CD4-positive, alpha-beta memory T cell (primary cell): ENCODE measurements around the gene SUGCT. TPM values are rescaled to one million over a fixed set of nuclear protein-coding genes. Genes with fewer than 3 reads are reported as not detected.

Source experiments
- CTCF ChIA-PET: fragments of 350-600 bp; sonication (Branson Sonifier 250); formaldehyde crosslinking; loops from one replicate; lab custom pipeline; 2021; ENCODE audit warnings: inconsistent platforms; ENCODE audit not compliant: partially characterized antibody; lab: Charles Lee
- POLR2A ChIA-PET: fragments of 350-600 bp; sonication (Branson Sonifier 250); formaldehyde crosslinking; loops from one replicate; lab custom pipeline; 2021; ENCODE audit not compliant: partially characterized antibody; lab: Charles Lee
- DNase-seq, 5 donors: peaks; one replicate each; pipeline versions ENCODE4 v3.0.0 to v3.0.0-alpha.2; 2020 to 2022; ENCODE audit warnings: mixed read lengths in 1 of 5
- H3K27ac ChIP-seq: one replicate; pipeline ENCODE4 v1.7.0; 2013; ENCODE audit warnings: low read depth, low read length
- H3K27me3 ChIP-seq: 2 replicates; pipeline ENCODE4 v1.7.0; 2013; ENCODE audit warnings: mild to moderate bottlenecking, low read length, moderate library complexity; ENCODE audit not compliant: insufficient read depth
- H3K36me3 ChIP-seq: 2 replicates; pipeline ENCODE4 v1.7.0; 2013; ENCODE audit warnings: mild to moderate bottlenecking, low read length, moderate library complexity; ENCODE audit not compliant: insufficient read depth
- H3K4me1 ChIP-seq: 2 replicates; pipeline ENCODE4 v1.7.0; 2013; ENCODE audit warnings: mild to moderate bottlenecking, low read length, moderate library complexity; ENCODE audit not compliant: insufficient read depth
- H3K4me3 ChIP-seq, 2 donors: one replicate each; pipeline ENCODE4 v1.7.0; 2013; ENCODE audit warnings: low read length in 2 of 2, mild to moderate bottlenecking in 1 of 2
- H3K9me3 ChIP-seq, 2 donors: one replicate each; pipeline ENCODE4 v1.7.0; 2013; ENCODE audit warnings: low read length in 2 of 2, control low read depth in 1 of 2; ENCODE audit not compliant: control insufficient read depth in 1 of 2
- H3K27ac Mint-ChIP-seq, 7 donors: one replicate each; pipeline ENCODE4 v1.8.0; 2020 to 2021; ENCODE audit warnings: mixed read lengths in 7 of 7, mild to moderate bottlenecking in 6 of 7, inconsistent platforms in 3 of 7, moderate library complexity in 3 of 7
- H3K27me3 Mint-ChIP-seq, 2 donors: one replicate each; pipeline ENCODE4 v1.8.0; 2020 to 2021; ENCODE audit warnings: mixed read lengths in 2 of 2
- H3K36me3 Mint-ChIP-seq, 2 donors: one replicate each; pipeline ENCODE4 v1.8.0; 2020 to 2021; ENCODE audit warnings: mixed read lengths in 2 of 2, inconsistent platforms in 1 of 2, mild to moderate bottlenecking in 1 of 2
- H3K4me1 Mint-ChIP-seq, 4 donors: one replicate each; pipeline ENCODE4 v1.8.0; 2020 to 2021; ENCODE audit warnings: mixed read lengths in 4 of 4, mild to moderate bottlenecking in 1 of 4
- H3K4me3 Mint-ChIP-seq, 8 donors: one replicate each; pipeline ENCODE4 v1.8.0; 2020 to 2021; ENCODE audit warnings: mixed read lengths in 8 of 8, mild to moderate bottlenecking in 7 of 8, moderate library complexity in 6 of 8, inconsistent platforms in 3 of 8
- H3K9me3 Mint-ChIP-seq, 8 donors: one replicate each; pipeline ENCODE4 v1.8.0; 2020 to 2021; ENCODE audit warnings: mixed read lengths in 8 of 8, mild to moderate bottlenecking in 5 of 8, inconsistent platforms in 3 of 8, moderate library complexity in 1 of 8
- intact Hi-C: fragments of 100-400 bp; cut with micrococcal nuclease; formaldehyde crosslinking; loops from one replicate; pipeline ENCODE4 v1.15.1; 2023
- polyA plus RNA-seq, 2 donors: library from polyadenylated mRNA; unstranded; fragments of 300-500 nt; fragmentation: Illumina TruSeq; gene quantifications; one replicate each; pipeline ENCODE4 v1.2.3, GENCODE V29; 2021
- total RNA-seq, 2 experiments: library from RNA; stranded (reverse); gene quantifications; one replicate each; pipeline ENCODE4 v1.2.3, GENCODE V29; 2021

The SUGCT gene
- total and polyA plus RNA-seq, 4 experiments from 2014 or later: 0.41 to 4.4 (median 1.2) TPM

GRCh38 chr7:40760987-40761386 is 626.2 kb downstream of the SUGCT start:
- CTCF ChIA-PET: interaction anchor here (0.7 kb wide), 1 partner anchor 152 kb away, joined by 3 read pairs; no protein-coding TSS in a partner anchor
- intact Hi-C loops: no loop called here
- no peak overlapping the region for H3K27ac ChIP-seq
- H3K36me3 ChIP-seq: no peaks in the 10 kb centered on the region
- no peak overlapping the region for H3K4me3 ChIP-seq
- no peaks in the 10 kb centered on the region for H3K9me3 ChIP-seq
- Mint-ChIP-seq H3K27me3 (no peaks in the 10 kb centered on the region), H3K4me3 (no peak overlapping the region), H3K9me3 (peaks cover 0 to 10% (median 3%) of the 10 kb centered on the region in 8 donors), H3K27ac (no peak overlapping the region), H3K36me3 (no peaks in the 10 kb centered on the region), H3K4me1 (no peaks in the 10 kb centered on the region)
- no peaks in the 10 kb centered on the region for H3K4me1 ChIP-seq
- H3K27me3 ChIP-seq: no peaks in the 10 kb centered on the region
- no peak for DNase-seq
- POLR2A ChIA-PET: no interaction called here

GRCh38 chr7:40761762-40762560 is 627.2 kb downstream of the SUGCT start:
- no peaks in the 10 kb centered on the region for H3K36me3 ChIP-seq
- POLR2A ChIA-PET: no interaction called here
- no peak overlapping the region for H3K27ac ChIP-seq
- Mint-ChIP-seq H3K27me3 (no peaks in the 10 kb centered on the region), H3K27ac (no peak overlapping the region), H3K4me1 (no peaks in the 10 kb centered on the region), H3K36me3 (no peaks in the 10 kb centered on the region), H3K9me3 (peaks cover 0 to 11% (median 3%) of the 10 kb centered on the region in 8 donors), H3K4me3 (no peak overlapping the region)
- no peak for DNase-seq
- H3K9me3 ChIP-seq: no peaks in the 10 kb centered on the region
- H3K4me1 ChIP-seq: no peaks in the 10 kb centered on the region
- H3K4me3 ChIP-seq: no peak overlapping the region
- intact Hi-C loops: no loop called here
- H3K27me3 ChIP-seq: no peaks in the 10 kb centered on the region
- CTCF ChIA-PET: no interaction called here

- CTCF ChIA-PET: no interaction called here
- H3K27ac Mint-ChIP-seq: no peak overlapping the region
- no peaks in the 10 kb centered on the region for H3K27me3 Mint-ChIP-seq
- Histone ChIP-seq H3K4me3 (no peak overlapping the region), H3K36me3 (no peaks in the 10 kb centered on the region), H3K9me3 (no peaks in the 10 kb centered on the region), H3K27me3 (no peaks in the 10 kb centered on the region), H3K4me1 (no peaks in the 10 kb centered on the region), H3K27ac (no peak overlapping the region)
- peaks cover 0 to 15% (median 4%) of the 10 kb centered on the region in 8 donors for H3K9me3 Mint-ChIP-seq
- POLR2A ChIA-PET: no interaction called here
- no peaks in the 10 kb centered on the region for H3K4me1 Mint-ChIP-seq
- H3K36me3 Mint-ChIP-seq: no peaks in the 10 kb centered on the region
- no peak overlapping the region for H3K4me3 Mint-ChIP-seq
- DNase-seq: no peak
- intact Hi-C loops: no loop called here
Observed at GRCh38 chr7:40763319-40764287, 628.8 kb downstream of the SUGCT start.

- Mint-ChIP-seq H3K27me3 (no peaks in the 10 kb centered on the region), H3K4me1 (no peaks in the 10 kb centered on the region), H3K27ac (peak overlapping the region in 1 of 7 donors; percentile 33), H3K36me3 (no peaks in the 10 kb centered on the region), H3K4me3 (no peak overlapping the region), H3K9me3 (peaks cover 2 to 20% (median 6%) of the 10 kb centered on the region in 8 donors)
- no peaks in the 10 kb centered on the region for H3K27me3 ChIP-seq
- ChIA-PET POLR2A (no interaction called here), CTCF (interaction anchor here (1.1 kb wide), 1 partner anchor 10 kb away, joined by 3 read pairs; no protein-coding TSS in a partner anchor)
- H3K36me3 ChIP-seq: no peaks in the 10 kb centered on the region
- DNase-seq: no peak
- no peak overlapping the region for H3K27ac ChIP-seq
- no peaks in the 10 kb centered on the region for H3K9me3 ChIP-seq
- H3K4me1 ChIP-seq: no peaks in the 10 kb centered on the region
- no peak overlapping the region for H3K4me3 ChIP-seq
- intact Hi-C loops: no loop called here
Observed at GRCh38 chr7:40765639-40766038, 630.8 kb downstream of the SUGCT start.

- Mint-ChIP-seq H3K9me3 (peaks cover 0 to 16% (median 5%) of the 10 kb centered on the region in 8 donors), H3K36me3 (no peaks in the 10 kb centered on the region), H3K4me1 (no peaks in the 10 kb centered on the region), H3K27ac (no peak overlapping the region), H3K4me3 (no peak overlapping the region), H3K27me3 (no peaks in the 10 kb centered on the region)
- intact Hi-C loops: no loop called here
- CTCF ChIA-PET: no interaction called here
- POLR2A ChIA-PET: no interaction called here
- H3K27ac ChIP-seq: no peak overlapping the region
- no peak for DNase-seq
- no peaks in the 10 kb centered on the region for H3K36me3 ChIP-seq
- H3K27me3 ChIP-seq: no peaks in the 10 kb centered on the region
- H3K9me3 ChIP-seq: no peaks in the 10 kb centered on the region
- H3K4me3 ChIP-seq: no peak overlapping the region
- H3K4me1 ChIP-seq: no peaks in the 10 kb centered on the region
Observed at GRCh38 chr7:40772096-40772495, 637.3 kb downstream of the SUGCT start.

GRCh38 chr7:40773656-40774055 is 638.9 kb downstream of the SUGCT start:
- peaks cover 2 to 12% (median 5%) of the 10 kb centered on the region in 8 donors for H3K9me3 Mint-ChIP-seq
- H3K4me1 ChIP-seq: no peaks in the 10 kb centered on the region
- POLR2A ChIA-PET: no interaction called here
- intact Hi-C loops: no loop called here
- no peaks in the 10 kb centered on the region for H3K27me3 Mint-ChIP-seq
- no peaks in the 10 kb centered on the region for H3K4me1 Mint-ChIP-seq
- no peak overlapping the region for H3K27ac Mint-ChIP-seq
- H3K27ac ChIP-seq: no peak overlapping the region
- no peaks in the 10 kb centered on the region for H3K36me3 Mint-ChIP-seq
- no peak overlapping the region for H3K4me3 ChIP-seq
- no peak for DNase-seq
- H3K27me3 ChIP-seq: no peaks in the 10 kb centered on the region
- no peak overlapping the region for H3K4me3 Mint-ChIP-seq
- CTCF ChIA-PET: no interaction called here
- no peaks in the 10 kb centered on the region for H3K36me3 ChIP-seq
- no peaks in the 10 kb centered on the region for H3K9me3 ChIP-seq

GRCh38 chr7:40775877-40776276 is 641.1 kb downstream of the SUGCT start:
- H3K27me3 Mint-ChIP-seq: no peaks in the 10 kb centered on the region
- intact Hi-C loops: no loop called here
- CTCF ChIA-PET: interaction anchor here (1.4 kb wide), 1 partner anchor 11 kb away, joined by 3 read pairs; no protein-coding TSS in a partner anchor
- H3K36me3 Mint-ChIP-seq: no peaks in the 10 kb centered on the region
- no peaks in the 10 kb centered on the region for H3K4me1 Mint-ChIP-seq
- H3K4me3 Mint-ChIP-seq: no peak overlapping the region
- Histone ChIP-seq H3K27me3 (no peaks in the 10 kb centered on the region), H3K4me1 (no peaks in the 10 kb centered on the region), H3K4me3 (no peak overlapping the region), H3K9me3 (no peaks in the 10 kb centered on the region), H3K36me3 (no peaks in the 10 kb centered on the region), H3K27ac (no peak overlapping the region)
- POLR2A ChIA-PET: no interaction called here
- peaks cover 0 to 14% (median 5%) of the 10 kb centered on the region in 8 donors for H3K9me3 Mint-ChIP-seq
- no peak overlapping the region for H3K27ac Mint-ChIP-seq
- no peak for DNase-seq
